HG02885 (cell line): ENCODE data around the gene KCNA5.

Experiments
- ATAC-seq: cut with Tn5 transposase; IDR thresholded peaks from one replicate; pipeline ENCODE4 v1.9.1; 2021; ENCODE audit warnings: mild to moderate bottlenecking; ENCODE audit not compliant: unreplicated experiment, poor library complexity

The KCNA5 gene

DNA sequence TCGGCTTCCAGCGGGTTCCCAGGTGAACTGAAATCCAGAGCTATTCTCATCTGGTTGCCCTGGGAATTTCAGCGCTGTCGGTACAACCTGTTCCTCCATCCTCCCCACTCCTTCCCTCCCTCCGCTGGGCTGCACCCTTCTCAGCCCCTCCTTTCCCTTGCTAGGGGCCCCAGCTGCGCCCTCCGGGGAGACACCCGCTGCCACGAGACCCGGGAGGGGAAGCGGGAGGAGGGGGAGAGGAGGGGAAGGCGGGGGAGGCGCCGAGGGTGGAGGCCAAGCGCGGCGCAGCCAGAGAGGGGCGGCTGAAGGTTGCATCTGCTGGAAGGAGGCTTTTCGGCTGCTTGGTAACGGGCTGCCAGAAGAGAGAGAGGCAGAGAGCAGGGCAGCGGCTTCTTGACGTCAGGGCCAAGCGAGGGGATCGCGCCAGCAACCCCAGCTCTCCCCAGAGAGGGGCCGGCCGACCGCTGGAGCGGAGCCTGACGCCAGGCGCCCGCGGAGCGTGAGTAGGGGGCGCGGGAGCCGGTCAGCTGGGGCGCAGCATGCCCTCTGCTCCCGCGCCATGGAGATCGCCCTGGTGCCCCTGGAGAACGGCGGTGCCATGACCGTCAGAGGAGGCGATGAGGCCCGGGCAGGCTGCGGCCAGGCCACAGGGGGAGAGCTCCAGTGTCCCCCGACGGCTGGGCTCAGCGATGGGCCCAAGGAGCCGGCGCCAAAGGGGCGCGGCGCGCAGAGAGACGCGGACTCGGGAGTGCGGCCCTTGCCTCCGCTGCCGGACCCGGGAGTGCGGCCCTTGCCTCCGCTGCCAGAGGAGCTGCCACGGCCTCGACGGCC lies at the start of gene KCNA5:
Gene KCNA5, plus strand, starts transcription at position 291 of the 831 bp plus-strand sequence. Its CDS starts 269 bp downstream, at position 560.
- ATAC-seq: no peak

DNA sequence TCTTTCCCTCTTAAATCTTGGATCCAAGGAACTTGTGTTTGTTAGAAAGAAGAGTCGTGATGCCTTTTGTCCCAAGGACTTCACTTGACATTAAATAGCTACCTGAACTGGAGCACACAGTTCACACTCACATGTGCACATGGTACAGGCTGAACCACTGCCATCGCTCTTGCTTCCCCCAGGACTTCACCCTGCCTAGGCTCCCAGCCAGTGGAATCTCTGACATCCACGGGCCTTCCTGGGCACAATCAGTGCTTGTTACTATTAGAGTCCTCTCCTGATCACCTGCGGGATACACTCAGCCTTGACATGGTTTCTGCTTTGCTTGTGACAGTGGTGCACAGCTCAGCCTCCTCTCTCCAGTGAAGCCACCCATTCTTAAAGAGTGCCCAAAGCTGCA lies 49.1 kb upstream of the KCNA5 start:
- ATAC-seq: no peak

DNA sequence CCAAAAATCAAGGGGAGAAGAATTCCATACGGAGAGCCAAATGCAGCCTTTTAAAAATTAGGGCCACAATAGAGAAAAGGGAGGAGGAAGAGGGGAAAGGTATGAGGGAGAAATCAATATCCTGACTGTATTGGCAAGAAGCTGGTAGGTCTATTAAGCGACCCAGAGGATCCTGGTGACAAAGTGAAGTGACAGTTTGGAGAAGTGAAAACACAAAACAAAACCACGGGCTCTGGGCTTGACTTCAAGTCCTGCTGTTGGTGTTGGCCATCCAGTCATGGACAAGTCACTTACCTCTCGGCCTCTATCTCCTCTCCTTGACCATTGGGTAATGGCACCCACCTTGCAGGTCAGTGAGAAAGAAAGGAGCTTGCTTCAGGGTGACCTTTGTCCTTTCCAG lies 47.0 kb upstream of the KCNA5 start:
- ATAC-seq: no peak

DNA sequence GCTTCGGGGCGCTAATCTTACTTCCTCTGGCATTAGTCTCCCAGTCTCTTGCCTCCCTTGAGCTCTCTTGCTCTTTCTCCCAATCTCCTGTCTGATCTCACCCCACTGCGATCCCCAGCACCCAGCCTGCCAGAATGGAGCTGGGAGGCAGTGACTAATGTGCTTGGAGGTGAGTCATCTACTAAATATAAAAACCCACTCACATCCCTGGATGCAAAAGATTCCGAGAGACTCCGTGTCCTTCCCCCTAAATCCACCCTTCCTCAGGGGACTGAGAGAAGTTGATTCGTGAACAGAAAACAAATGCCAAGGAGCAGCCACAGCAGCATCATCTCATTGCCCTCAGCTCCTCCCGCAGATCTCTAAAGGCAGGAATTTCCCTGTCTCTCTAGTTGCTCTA lies 45.7 kb upstream of the KCNA5 start:
- no peak for ATAC-seq

DNA sequence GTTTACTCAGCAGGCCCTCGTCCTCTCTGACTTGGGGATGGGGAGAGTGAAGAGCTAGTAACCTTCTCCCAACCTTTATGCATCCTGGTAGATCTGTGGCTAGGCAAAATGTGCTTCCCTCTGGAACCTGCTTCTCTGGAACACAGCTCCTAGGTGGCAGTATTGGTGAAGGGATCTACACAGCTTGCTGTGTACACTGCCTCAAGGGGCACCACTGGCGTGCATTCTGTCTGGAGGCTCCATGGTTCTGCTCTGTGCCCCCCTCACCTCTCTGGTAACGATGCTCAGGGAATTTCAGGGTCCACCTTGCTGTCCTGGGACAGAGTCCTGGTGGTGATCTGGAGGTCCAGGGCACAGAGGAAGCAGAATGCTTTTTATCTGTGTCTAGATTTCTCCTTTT lies 43.5 kb upstream of the KCNA5 start:
- no peak for ATAC-seq

DNA sequence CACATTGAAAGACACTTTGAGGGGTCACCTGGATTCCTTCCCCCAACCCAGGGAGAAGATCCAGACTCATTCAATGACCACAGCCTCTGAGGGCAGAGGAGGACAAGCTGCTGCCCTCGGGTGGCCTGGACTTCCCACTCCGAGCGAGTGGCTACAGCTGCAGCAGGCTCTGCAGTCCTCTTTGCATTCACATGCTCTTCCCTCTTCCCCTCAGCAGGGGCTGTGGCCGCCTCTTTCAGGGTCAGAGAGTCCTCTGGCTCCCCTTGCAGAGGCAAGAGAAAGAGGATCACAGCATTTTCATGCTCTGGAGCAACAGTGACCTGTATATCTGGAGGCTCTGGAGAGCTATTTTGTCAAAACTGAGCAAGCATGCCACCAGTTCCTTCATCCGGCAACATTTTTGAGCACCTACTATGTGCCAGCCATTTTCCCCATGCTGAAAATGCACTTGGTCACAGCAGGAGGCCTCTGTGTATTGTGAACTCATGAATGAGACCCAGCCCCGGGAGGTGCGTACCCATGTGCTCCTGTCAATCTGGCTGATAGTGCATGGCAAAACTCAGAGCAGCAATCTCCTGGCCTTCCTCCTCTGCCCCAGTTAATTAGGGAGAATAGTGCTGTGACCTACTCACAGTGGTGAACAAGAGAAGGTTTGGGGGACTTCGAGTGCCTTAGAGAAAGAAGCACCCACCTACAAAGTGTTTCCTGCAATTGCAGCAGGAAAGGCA lies 42.9 kb upstream of the KCNA5 start:
- ATAC-seq: no peak

DNA sequence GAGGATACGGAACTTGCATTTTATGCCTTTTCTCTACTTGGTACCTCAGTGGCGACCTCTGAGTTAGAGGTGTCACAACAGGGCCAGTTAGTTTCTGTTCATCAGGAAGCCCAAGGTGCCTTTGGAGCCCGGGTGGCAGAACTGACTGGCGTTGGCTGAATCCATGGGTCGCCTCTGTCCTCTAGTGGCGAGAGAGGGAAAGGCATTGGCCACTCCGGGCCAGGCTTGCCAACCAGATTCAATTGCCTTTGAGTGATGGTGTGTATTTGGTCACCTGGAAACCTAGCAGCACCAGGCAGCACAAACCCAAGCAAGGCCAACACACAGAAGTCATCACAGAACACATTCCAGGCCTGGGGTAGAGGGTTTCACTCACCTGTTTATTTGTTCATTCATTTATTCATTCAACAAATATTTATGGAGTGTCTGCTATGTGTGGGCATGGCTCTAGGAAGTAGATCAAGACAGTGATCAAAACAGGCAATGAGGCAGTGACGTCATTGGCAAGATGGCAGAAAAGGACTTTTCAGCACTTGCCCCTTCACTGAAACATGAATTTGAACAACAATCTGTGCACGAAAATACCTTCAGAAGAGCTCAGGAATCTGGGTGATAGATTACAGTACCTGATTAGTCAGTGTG lies 40.5 kb upstream of the KCNA5 start:
- ATAC-seq: no peak

DNA sequence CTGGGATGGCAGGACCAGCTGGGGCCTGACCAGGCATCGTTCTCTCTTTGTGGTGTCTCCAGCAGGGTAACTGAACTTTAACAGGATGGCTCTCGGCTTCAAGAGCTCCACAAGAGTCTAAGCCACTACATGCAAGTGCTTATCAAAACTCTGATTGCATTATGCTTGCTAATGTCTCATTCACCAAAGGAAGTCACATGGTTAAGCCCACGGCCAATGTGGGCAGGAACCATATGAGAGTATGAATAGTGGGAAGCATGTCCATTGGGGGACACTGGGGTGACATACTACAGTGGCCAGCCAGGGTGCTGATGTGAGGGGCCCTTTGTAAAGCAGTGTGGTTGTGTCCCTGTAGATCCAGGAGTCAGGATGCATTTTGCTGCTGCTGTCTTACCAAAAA lies 35.0 kb upstream of the KCNA5 start:
- no peak for ATAC-seq

DNA sequence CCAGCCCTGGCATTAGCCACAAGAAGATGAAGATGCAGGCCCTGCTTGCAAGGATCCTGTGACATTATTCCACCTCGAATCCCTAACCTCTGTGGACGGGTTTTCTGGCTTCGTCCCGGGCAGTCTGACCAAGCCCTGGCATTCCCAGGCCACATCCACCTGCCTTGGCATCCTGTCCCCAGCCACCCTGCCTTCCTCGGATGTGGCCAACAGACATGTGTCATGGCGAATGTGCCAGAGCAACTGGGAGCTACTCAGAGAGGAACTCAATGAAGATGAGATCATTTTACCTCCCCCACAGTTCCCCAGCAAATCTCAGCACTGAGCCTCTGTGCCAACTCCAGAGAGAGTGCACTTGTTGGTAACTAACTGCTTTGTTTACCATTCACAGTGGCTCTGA lies 33.5 kb upstream of the KCNA5 start:
- no peak for ATAC-seq

DNA sequence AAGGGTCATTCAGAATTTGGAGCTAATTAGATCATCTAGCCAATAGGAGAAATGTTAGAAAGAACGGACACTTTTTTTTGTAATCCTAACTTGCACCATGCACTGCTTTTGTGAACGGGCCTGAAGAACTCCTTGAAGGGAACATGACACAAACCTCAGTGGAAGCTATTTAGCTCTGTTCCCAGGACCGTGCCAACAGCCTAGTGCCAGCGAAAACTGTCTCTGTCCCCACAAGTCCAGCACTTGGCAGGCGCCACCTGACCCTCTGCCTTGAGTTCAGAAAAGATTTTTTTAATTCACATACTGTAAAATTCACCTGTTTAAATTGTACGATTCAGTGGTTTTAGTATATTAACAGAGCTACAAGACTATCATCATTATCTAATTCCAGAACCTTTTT lies 31.3 kb upstream of the KCNA5 start:
- ATAC-seq: no peak

DNA sequence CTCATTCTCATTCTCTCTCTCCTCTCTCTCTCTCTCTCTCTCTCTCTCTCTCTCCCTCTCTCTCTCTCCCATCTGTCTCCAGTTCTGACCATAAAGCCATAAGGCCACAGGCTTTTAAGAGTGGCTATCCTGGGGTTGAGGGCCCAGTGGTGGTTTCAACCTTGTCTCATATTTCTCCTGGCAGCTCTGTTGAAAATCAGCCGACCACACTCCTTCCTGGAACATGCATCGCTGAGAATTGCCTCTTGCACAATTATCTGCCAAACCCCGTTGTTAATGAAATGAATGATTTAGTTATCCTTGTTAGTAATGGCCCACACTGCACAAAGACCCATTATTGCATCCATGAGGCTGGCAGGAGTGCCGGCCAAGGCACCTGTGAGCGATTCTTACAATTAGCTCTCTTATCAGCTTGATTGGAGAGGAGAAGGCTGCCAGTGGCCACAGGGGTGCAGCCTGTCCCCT lies 30.4 kb upstream of the KCNA5 start:
- no peak for ATAC-seq

DNA sequence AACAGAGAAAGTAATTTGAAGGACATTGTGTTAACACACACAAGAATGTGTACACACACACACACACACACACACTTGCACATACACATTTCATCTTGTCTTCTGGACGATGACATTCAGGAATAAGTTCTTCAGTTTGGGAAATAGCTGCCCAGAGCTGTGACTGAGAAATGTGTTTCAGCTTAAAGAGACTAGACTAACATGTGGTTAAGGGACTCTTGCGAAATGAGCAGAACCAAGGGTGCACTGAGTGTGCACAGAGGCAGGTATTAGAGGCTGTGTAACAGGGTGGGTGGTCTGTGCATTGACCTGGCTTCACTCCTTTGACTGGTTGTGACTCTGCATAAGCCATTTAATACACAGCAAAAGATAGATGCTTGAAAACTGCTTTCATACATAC lies 29.4 kb upstream of the KCNA5 start:
- ATAC-seq: no peak

DNA sequence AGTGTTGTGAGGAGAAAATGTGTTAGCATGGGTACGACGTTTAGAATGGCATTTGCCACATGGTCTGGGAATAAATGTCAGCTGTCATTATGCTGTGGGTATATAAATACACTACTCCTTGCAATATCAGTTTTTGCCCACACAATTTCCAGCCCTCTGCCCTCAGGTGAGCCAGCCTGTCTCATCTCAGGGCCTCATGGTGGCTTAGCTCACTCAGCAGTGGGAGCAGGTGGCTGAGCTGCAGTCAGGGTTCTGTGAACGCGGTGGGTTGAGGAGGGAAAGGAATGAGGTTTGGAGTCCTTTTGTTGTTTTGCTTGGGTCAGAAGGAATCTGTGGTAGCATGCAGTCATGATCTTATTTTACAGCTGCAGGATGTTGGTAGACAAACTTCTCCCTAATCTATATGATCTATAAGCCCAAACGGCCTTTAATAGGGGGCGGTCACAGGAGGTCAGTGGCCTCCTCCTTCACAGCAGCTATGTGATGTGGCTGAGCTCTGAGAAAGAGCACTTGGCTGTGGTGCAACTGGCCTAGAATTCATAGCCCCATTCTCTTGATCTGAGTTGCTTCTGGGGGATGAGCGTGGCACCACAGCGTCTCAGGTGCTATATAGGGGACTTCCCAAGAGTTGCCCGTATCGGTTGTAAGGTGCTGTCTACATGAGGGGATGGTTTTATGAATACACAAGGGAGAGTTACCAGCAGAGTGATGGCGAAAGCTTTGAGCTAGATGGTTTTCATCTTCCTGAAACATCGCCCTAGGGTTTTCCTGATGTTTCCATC lies 27.8 kb upstream of the KCNA5 start:
- ATAC-seq: no peak

DNA sequence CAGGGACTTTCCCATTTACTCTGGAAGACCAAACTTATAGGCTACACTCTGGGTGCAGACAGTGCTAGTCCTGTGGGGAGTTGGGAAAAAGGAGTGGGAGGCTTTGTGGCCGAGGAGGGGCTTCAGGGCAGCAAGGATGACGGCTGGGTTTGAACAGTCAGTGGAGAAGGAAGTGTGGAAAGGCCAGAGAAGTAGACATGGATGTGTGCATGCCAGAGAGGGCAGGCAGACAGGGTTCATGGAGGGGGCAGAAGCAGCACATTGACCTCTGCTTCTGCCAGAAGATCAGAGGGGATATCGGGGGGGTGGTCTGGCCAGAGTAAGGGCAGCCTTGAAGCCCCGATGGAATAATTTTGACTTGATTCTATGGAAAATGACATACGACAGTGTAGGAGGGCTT lies 27.2 kb upstream of the KCNA5 start:
- ATAC-seq: no peak

DNA sequence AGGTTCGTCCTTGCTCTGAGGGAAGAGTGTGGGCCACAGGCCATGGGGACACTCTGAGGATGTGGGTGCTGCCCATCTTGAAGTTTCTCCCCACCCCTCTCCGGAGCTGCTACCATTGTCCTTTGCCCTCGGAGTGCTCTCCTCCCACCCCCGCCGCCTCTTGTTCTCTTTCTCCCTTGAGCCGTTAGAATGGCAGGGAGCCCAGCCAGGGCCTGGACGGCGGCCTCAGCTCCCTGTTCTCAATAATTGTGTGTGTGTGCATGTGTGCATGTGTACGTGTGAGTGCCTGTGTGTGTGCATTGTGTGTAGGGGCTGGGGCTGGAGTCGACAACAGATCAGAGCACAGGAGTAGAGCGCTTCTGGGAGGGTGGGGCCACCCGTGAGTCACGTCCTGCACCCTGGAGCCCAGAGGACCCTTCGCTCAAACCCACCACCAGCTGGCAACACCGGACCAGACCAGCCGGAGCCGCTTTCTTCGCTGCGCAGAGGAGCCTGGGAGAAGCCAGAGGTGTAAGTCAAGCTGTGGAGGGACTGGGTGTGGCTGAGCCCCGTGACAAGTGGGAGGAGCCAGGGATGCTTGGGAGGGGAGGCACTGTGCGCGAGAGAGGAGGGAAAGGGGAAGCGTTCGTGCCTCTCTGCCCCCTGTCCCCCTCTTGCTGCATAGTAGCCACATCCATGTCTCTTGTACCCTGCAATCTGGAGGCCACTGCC lies 25.9 kb upstream of the KCNA5 start:
- no peak for ATAC-seq

DNA sequence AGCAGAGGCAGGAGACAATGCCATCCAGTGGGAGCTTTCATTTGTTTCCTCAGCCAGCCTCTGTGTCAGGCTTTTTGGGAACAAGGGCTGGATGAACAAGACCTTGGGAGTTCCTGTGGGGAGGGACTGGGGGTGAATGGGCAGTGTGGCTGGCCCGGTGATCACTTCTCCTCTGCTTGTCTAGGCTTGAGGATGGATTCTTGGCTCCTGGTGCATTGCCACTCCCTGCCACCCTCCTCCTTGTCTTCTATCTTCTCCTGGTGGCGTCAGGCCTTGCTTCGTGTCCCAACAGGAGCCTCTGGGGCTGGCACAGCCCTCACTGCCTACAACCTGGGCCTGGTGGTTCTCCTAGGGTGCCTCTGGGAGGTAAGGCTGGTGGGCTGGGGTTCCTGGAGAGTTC lies 25.0 kb upstream of the KCNA5 start:
- no peak for ATAC-seq

DNA sequence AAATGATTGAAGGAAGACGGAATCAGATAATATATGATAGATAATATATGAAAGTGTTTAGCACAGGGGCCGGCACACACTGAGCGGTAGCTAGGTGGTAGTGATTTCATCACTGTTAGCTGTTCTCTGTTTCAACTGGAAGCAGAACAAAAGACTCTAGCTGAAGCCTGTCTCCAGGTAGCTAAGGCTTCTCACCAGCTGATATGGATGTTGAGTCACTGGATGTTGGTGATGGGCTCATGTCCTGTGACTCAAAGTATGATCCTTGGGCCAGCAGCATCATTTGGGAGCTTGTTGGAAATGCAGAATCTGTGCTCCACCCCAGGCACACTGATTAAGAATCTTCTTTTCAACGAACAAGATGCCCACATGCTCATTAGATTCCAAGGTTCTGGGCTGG lies 21.7 kb upstream of the KCNA5 start:
- ATAC-seq: no peak

DNA sequence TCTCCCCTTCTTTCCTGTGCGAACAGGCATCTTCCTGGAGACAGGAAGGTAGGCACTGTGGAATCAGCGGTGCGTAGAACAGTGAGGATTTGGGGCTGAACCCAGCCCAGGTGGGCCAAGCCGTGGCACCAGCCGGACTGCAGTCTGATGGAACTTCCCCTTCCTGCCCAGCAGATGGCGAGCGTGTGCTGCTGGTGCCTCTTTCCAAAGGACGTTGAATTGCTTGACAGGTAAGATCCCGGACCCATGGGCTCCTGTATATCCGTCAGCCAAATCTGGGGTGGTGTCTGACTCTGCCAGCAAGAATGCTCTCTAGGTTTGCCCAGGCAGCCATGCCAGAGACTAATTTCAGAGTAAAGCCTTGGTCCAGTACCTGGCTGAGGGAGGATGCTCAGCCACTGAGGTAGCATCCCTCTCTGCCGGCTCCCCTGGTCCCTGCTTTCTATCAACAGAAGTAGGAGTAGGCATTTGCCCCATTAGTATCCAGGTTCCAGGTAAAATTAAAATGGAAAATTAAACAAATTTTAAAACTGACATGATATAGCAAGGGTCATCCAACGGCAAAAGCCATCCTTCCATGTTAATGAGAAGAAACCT lies 21.1 kb upstream of the KCNA5 start:
- no peak for ATAC-seq

DNA sequence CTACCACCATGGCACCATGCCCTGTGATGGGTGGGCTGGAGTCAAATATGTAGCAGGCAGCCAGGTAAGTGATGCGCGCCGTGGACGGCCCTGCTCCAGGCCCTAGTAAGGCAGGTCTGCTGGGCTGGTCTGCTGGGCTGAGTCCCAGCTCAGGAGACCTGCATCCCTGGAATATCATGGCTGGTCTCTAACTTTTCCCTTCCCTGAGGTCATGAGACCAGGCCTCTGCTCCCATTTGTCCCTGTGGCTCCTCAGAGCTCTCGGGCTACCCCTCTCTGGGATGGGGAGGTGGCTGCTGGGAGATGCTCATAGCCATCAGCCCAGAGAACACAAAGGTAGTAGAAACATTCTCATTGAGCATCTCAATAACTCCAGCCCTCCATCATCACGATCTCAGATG lies 19.8 kb upstream of the KCNA5 start:
- ATAC-seq: no peak
